Duodenal mucosa (tissue), 2 donors: ENCODE results near the gene RAB10.

ENCODE experiments used
- H3K27ac ChIP-seq: one replicate; pipeline ENCODE4 v1.7.0; 2013; ENCODE audit warnings: low read depth, low read length
- H3K27me3 ChIP-seq, 2 donors: one replicate each; pipeline ENCODE4 v1.7.0; 2013; ENCODE audit warnings: low read length in 2 of 2, control low read depth in 1 of 2; ENCODE audit not compliant: insufficient read depth in 2 of 2, control insufficient read depth in 1 of 2
- H3K36me3 ChIP-seq, 2 donors: one replicate each; pipeline ENCODE4 v1.7.0; 2013; ENCODE audit warnings: low read length in 2 of 2, control low read depth in 1 of 2; ENCODE audit not compliant: insufficient read depth in 2 of 2, control insufficient read depth in 1 of 2
- H3K4me1 ChIP-seq, 2 donors: one replicate each; pipeline ENCODE4 v1.7.0; 2013; ENCODE audit warnings: low read length in 2 of 2, control low read depth in 1 of 2; ENCODE audit not compliant: insufficient read depth in 2 of 2, control insufficient read depth in 1 of 2
- H3K4me3 ChIP-seq, 2 donors: one replicate each; pipeline ENCODE4 v1.7.0; 2013; ENCODE audit warnings: low read length in 2 of 2, low read depth in 1 of 2
- H3K9ac ChIP-seq, 2 donors: one replicate each; pipeline ENCODE4 v1.7.0; 2013; ENCODE audit warnings: low read length in 2 of 2, low read depth in 1 of 2
- H3K9me3 ChIP-seq, 2 donors: one replicate each; pipeline ENCODE4 v1.7.0; 2013; ENCODE audit warnings: low read length in 2 of 2, control low read depth in 1 of 2; ENCODE audit not compliant: control insufficient read depth in 1 of 2

RAB10 gene

GRCh38 chr2:26112201-26112600, 78.3 kb downstream of the RAB10 start:
- no peaks in the 10 kb centered on the region for H3K27me3 ChIP-seq
- peaks cover 0 to 30% of the 10 kb centered on the region in 2 donors for H3K36me3 ChIP-seq
- H3K4me1 ChIP-seq, result no peaks in the 10 kb centered on the region
- H3K9me3 ChIP-seq, result no peaks in the 10 kb centered on the region
- H3K4me3 ChIP-seq, result no peak overlapping the region
- H3K27ac ChIP-seq, result no peak overlapping the region
- no peak overlapping the region for H3K9ac ChIP-seq

GRCh38 chr2:26114151-26114550, 80.3 kb downstream of the RAB10 start:
- H3K36me3 ChIP-seq, result peaks cover 0 to 33% of the 10 kb centered on the region in 2 donors
- H3K27ac ChIP-seq, result no peak overlapping the region

GRCh38 chr2:26118682-26119081, 84.8 kb downstream of the RAB10 start:
- no peaks in the 10 kb centered on the region for H3K4me1 ChIP-seq
- H3K9ac ChIP-seq, result no peak overlapping the region

More at GRCh38 chr2:26114151-26114550, 80.3 kb downstream of the RAB10 start:
- Histone ChIP-seq H3K9ac (no peak overlapping the region), H3K4me1 (no peaks in the 10 kb centered on the region), H3K9me3 (no peaks in the 10 kb centered on the region), H3K27me3 (no peaks in the 10 kb centered on the region), H3K4me3 (no peak overlapping the region)

DNA sequence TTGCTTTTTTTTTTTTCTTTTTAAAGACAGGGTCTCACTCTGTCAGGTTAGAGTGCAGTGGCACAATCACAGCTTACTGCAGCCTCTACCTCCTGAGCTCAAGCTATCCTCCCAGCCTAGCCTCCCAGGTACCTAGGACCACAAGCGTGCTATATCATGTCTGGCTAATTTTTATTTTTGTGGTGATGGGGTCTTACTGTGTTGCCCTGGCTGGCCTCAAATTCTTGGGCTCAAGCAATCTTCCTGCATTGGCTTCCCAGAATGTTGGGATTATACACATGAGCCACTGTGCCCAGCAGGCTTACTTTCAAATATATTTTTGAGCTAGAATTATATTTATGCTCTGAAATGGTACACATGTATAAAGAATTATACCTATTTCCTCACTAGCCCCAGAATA, 85.6 kb downstream of the RAB10 start:
- Histone ChIP-seq H3K4me3 (no peak overlapping the region), H3K9ac (no peak overlapping the region), H3K9me3 (no peaks in the 10 kb centered on the region), H3K27me3 (no peaks in the 10 kb centered on the region), H3K36me3 (peaks cover 0 to 10% of the 10 kb centered on the region in 2 donors), H3K27ac (no peak overlapping the region), H3K4me1 (no peaks in the 10 kb centered on the region)

More at GRCh38 chr2:26118682-26119081, 84.8 kb downstream of the RAB10 start:
- Histone ChIP-seq H3K27me3 (no peaks in the 10 kb centered on the region), H3K9me3 (no peaks in the 10 kb centered on the region), H3K27ac (no peak overlapping the region), H3K4me3 (no peak overlapping the region), H3K36me3 (peaks cover 0 to 10% of the 10 kb centered on the region in 2 donors)

DNA sequence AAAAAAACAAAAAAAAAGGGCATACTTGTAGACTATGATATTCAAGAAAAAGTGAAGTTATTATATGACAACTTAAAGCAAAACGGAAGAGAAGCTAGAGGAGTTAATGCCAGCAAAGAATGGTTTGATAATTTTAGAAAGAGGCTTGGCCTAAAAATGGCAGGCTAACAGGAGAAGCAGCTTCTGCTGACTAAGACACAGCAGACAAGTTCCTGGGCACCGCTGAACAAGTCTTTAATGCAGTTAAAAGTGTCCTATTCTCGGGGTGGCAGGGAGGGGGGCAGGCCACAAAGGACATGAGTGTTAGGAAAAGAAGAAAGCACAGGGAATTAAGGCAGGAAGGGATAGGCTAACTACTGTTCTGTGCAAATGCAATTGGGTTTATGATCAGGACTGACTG, 88.7 kb downstream of the RAB10 start:
- Histone ChIP-seq H3K27me3 (no peaks in the 10 kb centered on the region), H3K4me3 (no peak overlapping the region), H3K36me3 (peaks cover 1 to 10% of the 10 kb centered on the region in 2 donors), H3K9ac (no peak overlapping the region), H3K4me1 (no peaks in the 10 kb centered on the region), H3K27ac (no peak overlapping the region), H3K9me3 (no peaks in the 10 kb centered on the region)

GRCh38 chr2:26123426-26123825, 89.5 kb downstream of the RAB10 start:
- no peaks in the 10 kb centered on the region for H3K9me3 ChIP-seq
- H3K9ac ChIP-seq, result no peak overlapping the region
- no peak overlapping the region for H3K4me3 ChIP-seq
- no peaks in the 10 kb centered on the region for H3K4me1 ChIP-seq
- H3K27ac ChIP-seq, result no peak overlapping the region
- peaks cover 5 to 17% of the 10 kb centered on the region in 2 donors for H3K36me3 ChIP-seq
- no peaks in the 10 kb centered on the region for H3K27me3 ChIP-seq

DNA sequence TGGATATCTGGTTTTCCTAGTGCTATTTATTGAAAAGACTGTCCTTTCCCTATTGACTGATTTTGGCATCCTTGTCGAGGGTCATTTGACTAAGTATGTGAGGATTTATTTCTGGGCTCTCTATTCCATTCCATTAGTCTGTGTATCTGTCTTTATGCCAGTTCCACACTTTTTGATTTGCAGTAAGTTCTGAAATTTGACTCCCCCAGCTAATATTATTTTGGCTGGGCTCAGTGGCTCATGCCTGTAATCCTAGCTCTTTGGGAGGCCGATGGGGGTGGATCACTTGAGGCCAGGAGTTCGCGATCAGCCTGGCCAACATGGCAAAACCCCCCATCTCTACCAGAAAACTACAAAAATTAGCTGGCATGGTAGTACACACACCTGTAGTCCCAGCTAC, 92.2 kb downstream of the RAB10 start:
- Histone ChIP-seq H3K27me3 (no peaks in the 10 kb centered on the region), H3K9me3 (no peaks in the 10 kb centered on the region), H3K27ac (no peak overlapping the region), H3K4me3 (no peak overlapping the region), H3K9ac (no peak overlapping the region), H3K36me3 (peaks cover 8 to 20% of the 10 kb centered on the region in 2 donors), H3K4me1 (no peaks in the 10 kb centered on the region)

DNA sequence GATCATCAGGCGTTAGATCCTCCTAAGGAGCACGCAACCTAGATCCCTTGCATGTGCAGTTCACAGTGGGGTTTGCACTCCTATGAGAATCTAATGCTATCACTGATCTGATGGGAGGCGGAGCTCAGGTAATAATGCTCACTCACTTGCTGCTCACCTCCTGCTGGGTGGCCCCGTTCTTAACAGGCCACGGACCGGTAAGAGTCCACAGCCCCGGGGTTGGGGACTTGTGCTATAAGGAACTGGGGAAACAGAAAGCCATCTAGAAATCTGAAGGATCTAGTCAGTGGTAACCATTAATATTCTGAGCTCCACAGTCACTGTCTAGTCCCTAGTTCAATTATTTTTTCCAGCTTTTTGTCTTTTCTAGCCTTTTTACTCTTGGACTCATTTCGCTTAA, 94.3 kb downstream of the RAB10 start:
- H3K9me3 ChIP-seq, result no peaks in the 10 kb centered on the region
- no peak overlapping the region for H3K9ac ChIP-seq
- no peaks in the 10 kb centered on the region for H3K4me1 ChIP-seq
- H3K27ac ChIP-seq, result no peak overlapping the region
- H3K4me3 ChIP-seq, result no peak overlapping the region
- H3K36me3 ChIP-seq, result peaks cover 8 to 17% of the 10 kb centered on the region in 2 donors
- H3K27me3 ChIP-seq, result no peaks in the 10 kb centered on the region

DNA sequence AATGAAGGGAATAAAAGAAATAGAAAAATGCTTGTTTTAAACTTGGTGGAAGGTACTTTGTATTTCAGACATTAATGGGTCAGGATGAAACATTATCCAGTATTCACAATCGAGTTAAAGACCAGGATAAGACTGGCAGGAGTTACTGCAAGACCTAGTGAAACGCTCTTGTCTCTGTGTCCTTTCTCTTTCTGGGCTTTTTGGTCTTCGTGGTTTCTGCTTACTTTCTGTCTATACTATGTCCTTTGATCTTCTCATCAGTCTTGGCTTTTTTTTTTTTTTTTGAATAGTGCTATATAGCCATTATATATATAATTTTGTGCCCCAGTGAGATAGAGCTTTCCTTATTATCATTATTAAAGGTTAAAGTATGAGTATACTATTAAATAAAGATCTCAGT, 96.9 kb downstream of the RAB10 start:
- Histone ChIP-seq H3K9me3 (no peaks in the 10 kb centered on the region), H3K9ac (no peak overlapping the region), H3K27me3 (no peaks in the 10 kb centered on the region), H3K27ac (no peak overlapping the region), H3K36me3 (peaks cover 8 to 29% of the 10 kb centered on the region in 2 donors), H3K4me1 (peaks cover 0 to 6% of the 10 kb centered on the region in 2 donors), H3K4me3 (no peak overlapping the region)

GRCh38 chr2:26136451-26136850, 102.6 kb downstream of the RAB10 start:
- Histone ChIP-seq H3K4me1 (peaks cover 4 to 7% of the 10 kb centered on the region in 2 donors), H3K9ac (no peak overlapping the region), H3K9me3 (no peaks in the 10 kb centered on the region), H3K36me3 (peaks cover 0 to 24% of the 10 kb centered on the region in 2 donors), H3K27ac (no peak overlapping the region), H3K27me3 (no peaks in the 10 kb centered on the region), H3K4me3 (no peak overlapping the region)
